Stimulated activated naive B cell treated with anti-CD40 and anti-IgM and Interleukin-4, amounts not matched to agents 10 μg/mL and 1 μg/mL and 100 μg/mL, for 72 hours (primary cell): ENCODE measurements around the gene DNM1.

Experiments used
- ATAC-seq, 2 donors: fragments of 150-1000 bp; cut with Tn5 transposase; replicated peaks; 2 replicates each; pipeline ENCODE4 v1.10.0; 2021; ENCODE audit warnings: moderate library complexity in 1 of 2
- DNase-seq: peaks from one replicate; pipeline ENCODE4 v3.0.0; 2021
- H3K27ac Mint-ChIP-seq: one replicate; pipeline ENCODE4 v1.8.0; 2022; ENCODE audit warnings: mild to moderate bottlenecking, mixed read lengths
- H3K27me3 Mint-ChIP-seq, 2 donors: one replicate each; pipeline ENCODE4 v1.8.0; 2022; ENCODE audit warnings: mixed read lengths in 2 of 2
- H3K36me3 Mint-ChIP-seq, 2 donors: one replicate each; pipeline ENCODE4 v1.8.0; 2022; ENCODE audit warnings: mixed read lengths in 2 of 2, mild to moderate bottlenecking in 1 of 2
- H3K4me1 Mint-ChIP-seq, 2 donors: one replicate each; pipeline ENCODE4 v1.8.0; 2022; ENCODE audit warnings: mixed read lengths in 2 of 2, mild to moderate bottlenecking in 1 of 2
- H3K4me3 Mint-ChIP-seq, 2 donors: one replicate each; pipeline ENCODE4 v1.8.0; 2022; ENCODE audit warnings: mild to moderate bottlenecking in 2 of 2, mixed read lengths in 2 of 2, moderate library complexity in 1 of 2
- H3K9me3 Mint-ChIP-seq, 2 donors: one replicate each; pipeline ENCODE4 v1.8.0; 2022; ENCODE audit warnings: mixed read lengths in 2 of 2, mild to moderate bottlenecking in 1 of 2

The DNM1 gene

GRCh38 chr9:128188209-128188608 lies 15.0 kb upstream of the DNM1 start:
- DNase-seq, result no peak
- Mint-ChIP-seq H3K4me3 (no peak overlapping the region), H3K27ac (no peak overlapping the region), H3K36me3 (peaks cover 34 to 44% of the 10 kb centered on the region in 2 donors), H3K9me3 (no peaks in the 10 kb centered on the region), H3K4me1 (peaks cover 19 to 41% of the 10 kb centered on the region in 2 donors), H3K27me3 (no peaks in the 10 kb centered on the region)
- ATAC-seq, result no peak

- peaks cover 19 to 36% of the 10 kb centered on the region in 2 donors for H3K4me1 Mint-ChIP-seq
- H3K4me3 Mint-ChIP-seq, result peak overlapping the region; percentile 94 to 100
- no peaks in the 10 kb centered on the region for H3K9me3 Mint-ChIP-seq
- ATAC-seq (no peak), DNase-seq (no peak)
- peak overlapping the region; percentile 75 for H3K27ac Mint-ChIP-seq
- peaks cover 28 to 34% of the 10 kb centered on the region in 2 donors for H3K36me3 Mint-ChIP-seq
- H3K27me3 Mint-ChIP-seq, result no peaks in the 10 kb centered on the region
These were observed 13.2 kb upstream of the DNM1 start for GRCh38 chr9:128190013-128190412.

DNA sequence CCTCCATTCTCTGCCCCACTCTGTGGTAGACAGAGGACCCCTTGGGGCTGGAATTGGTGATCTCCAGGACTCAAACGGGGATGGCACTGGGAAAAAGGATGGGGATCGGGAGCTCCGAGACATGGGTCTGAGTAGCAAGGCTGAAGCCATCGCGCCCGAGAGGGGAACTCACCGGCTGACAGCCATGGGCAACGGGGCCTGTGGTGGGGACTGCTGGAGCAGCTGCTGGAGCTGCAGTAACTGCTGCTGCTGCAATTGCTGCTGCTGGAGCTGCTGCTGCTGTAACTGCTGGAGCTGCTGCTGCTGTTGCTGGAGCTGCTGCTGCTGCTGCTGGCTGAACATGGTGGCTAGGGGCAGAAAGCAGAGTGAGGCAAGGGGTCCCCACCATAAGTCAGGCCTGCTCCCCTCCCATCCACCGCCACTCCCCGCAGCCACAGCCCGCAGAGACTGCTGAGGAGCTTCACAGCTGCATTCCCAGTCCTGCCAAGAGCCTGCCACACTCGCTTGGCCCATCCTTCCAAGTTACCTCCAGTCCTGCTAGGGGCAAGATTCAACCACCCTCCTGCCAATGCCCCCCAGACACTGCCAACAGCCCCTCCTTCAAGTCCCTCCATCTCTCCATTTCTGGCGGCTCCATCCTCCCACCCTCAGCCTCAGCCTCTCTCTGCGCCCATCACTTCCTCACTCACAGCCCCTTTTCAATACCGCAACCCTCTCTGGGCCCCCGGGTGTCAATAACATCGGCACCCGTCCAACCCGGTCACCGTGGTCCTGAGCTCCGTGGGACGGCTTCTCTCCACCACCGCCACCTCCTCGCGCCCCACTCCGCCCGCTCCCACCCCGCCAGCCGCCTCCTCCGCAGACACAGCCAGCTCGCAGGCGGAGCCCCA lies 12.4 kb upstream of the DNM1 start:
- Mint-ChIP-seq H3K27ac (peak overlapping the region; percentile 94), H3K4me1 (peaks cover 19 to 36% of the 10 kb centered on the region in 2 donors), H3K36me3 (peaks cover 24 to 30% of the 10 kb centered on the region in 2 donors), H3K9me3 (no peaks in the 10 kb centered on the region), H3K27me3 (no peaks in the 10 kb centered on the region), H3K4me3 (peak overlapping the region; percentile 94 to 100)
- peak; percentile 49 to 59 for ATAC-seq
- no peak for DNase-seq

DNA sequence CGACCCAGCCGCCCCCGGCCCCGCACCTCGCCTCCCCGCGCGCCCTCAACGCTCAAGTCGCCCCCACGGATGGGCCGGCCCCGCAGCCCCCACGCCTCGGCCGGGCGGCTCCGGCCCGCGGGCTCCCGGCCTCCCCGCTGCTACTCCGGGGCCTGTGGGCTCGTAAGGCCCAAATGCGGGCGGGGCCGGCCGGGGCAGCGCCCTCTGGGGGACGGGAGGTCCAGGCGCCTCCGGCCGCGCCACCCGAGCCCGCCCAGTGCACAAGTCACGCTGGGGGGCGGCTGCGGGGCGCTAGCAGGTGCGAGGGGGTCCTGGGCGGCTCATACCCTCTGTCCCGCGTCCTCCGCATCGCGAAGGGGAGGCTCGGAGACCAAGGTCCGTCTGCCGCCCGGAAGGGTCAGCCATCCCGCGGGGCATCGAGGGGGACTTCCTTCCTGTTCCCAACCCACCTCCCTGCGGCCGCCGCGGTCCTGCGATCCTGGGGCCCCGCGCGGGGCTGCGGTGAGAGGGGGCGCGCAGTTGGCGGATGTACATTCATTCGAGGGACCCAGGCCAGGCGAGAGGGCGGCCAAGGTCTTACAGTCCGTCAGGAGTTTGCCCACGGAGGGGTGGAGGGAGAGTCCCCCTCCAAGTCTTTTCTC lies 11.7 kb upstream of the DNM1 start, which contains the start of gene CIZ1:
Gene CIZ1, minus strand, starts transcription at position 167 of the 641 bp plus-strand sequence. CDS start 715 bp downstream, outside the sequence.
- H3K4me1 Mint-ChIP-seq, result peaks cover 15 to 36% of the 10 kb centered on the region in 2 donors
- peaks cover 18 to 25% of the 10 kb centered on the region in 2 donors for H3K36me3 Mint-ChIP-seq
- no peaks in the 10 kb centered on the region for H3K27me3 Mint-ChIP-seq
- peak; percentile 73 for DNase-seq
- peak; percentile 93 to 97 for ATAC-seq
- peak within 1 kb of the TSS; percentile 94 for H3K27ac Mint-ChIP-seq
- H3K9me3 Mint-ChIP-seq, result no peaks in the 10 kb centered on the region
- peak within 1 kb of the TSS; percentile 94 to 100 for H3K4me3 Mint-ChIP-seq

DNA sequence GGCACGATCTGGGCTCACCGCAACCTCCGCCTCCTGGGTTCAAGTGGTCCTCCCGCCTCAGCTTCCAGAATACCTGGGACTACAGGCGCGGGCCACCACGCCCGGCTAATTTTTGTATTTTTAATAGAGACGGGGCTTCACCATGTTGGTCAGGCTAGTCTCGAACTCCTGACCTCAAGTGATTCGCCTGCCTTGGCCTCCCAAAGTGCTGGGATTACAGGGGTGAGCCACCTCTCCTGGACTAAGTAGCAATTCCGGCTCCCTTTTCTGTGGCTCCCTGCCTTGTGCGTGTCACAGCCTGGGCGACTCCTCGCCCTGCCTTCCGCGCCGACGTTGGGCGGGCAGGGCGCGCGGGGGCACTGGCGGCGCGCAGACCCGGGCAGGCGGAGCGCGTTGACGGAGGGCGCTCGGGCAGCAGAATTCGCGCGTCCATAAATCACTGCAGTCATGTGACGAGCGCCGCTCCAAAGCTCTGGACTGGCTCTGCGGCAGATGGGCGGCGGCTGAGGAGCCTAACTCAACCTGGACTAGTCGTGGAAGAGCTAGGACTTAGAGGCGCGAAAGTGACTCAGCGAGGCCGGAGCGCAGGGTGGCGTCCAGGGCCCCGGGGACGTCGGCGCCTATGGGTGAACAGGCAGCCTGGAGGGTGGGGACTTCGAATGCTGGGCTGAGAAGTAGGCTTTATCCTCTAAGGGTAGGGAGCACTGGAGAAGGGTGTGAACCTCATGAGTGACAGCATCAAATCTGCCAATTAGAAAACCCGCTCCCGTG lies 10.4 kb upstream of the DNM1 start:
- Mint-ChIP-seq H3K4me1 (peaks cover 13 to 33% of the 10 kb centered on the region in 2 donors), H3K27ac (no peak overlapping the region), H3K9me3 (no peaks in the 10 kb centered on the region), H3K4me3 (peak overlapping the region; percentile 32 to 78), H3K36me3 (peaks cover 9 to 21% of the 10 kb centered on the region in 2 donors), H3K27me3 (no peaks in the 10 kb centered on the region)
- DNase-seq (no peak), ATAC-seq (peak in 1 of 2 donors; percentile 75)

- H3K27me3 Mint-ChIP-seq, result no peaks in the 10 kb centered on the region
- no peaks in the 10 kb centered on the region for H3K9me3 Mint-ChIP-seq
- ATAC-seq, result no peak
- peaks cover 8 to 14% of the 10 kb centered on the region in 2 donors for H3K36me3 Mint-ChIP-seq
- peak overlapping the region in 1 of 2 donors; percentile 6 for H3K4me3 Mint-ChIP-seq
- no peak for DNase-seq
- no peak overlapping the region for H3K27ac Mint-ChIP-seq
- H3K4me1 Mint-ChIP-seq, result peaks cover 13 to 29% of the 10 kb centered on the region in 2 donors
These were observed 9.6 kb upstream of the DNM1 start for GRCh38 chr9:128193469-128194096.

DNA sequence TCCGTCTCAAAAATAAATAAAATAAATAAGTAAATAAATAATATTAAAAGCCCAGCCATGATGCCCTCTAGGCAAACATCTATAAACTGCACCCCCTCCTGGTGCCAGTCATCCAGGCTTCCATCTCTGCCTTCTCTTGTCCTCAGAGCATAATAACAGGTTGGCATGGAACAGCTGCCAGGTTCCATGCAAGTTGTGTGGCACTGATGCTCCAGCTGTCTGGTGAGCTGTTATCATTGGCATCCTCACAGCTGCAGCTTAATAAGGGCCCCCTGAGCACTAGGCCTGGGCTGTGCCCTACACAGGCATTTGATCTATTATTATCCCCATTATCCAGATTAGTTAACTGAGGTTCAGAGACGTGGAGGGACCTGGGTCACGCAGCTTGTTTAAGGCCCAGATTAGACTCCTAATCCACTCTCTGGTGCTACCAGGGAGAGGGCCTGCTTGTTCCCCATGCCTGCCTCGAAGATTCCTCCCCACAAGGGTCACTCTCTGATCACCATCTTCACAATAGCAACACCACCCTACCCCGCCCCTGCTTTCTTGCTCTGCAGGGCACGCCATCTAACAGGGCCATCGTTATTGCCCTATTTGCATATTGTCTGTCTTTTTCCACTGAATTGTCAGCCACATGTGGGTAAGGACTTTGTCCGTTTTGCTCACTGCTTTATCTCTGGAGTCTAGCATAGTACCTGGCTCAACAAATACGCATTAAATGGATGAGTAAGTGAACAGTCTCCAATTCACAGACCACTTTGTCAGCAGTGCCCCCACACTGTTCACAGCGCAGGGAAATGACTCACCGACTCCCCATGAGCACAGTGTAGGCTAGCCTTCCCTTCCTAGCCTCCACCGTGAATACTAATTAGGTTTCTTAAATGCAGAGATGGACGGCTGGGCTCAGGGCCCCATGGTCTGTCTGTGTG lies 1.5 kb upstream of the DNM1 start:
- Mint-ChIP-seq H3K27me3 (peaks cover 12 to 26% of the 10 kb centered on the region in 2 donors), H3K36me3 (no peaks in the 10 kb centered on the region), H3K4me1 (peaks cover 9 to 18% of the 10 kb centered on the region in 2 donors), H3K27ac (no peak overlapping the region), H3K9me3 (no peaks in the 10 kb centered on the region), H3K4me3 (no peak overlapping the region)
- DNase-seq (no peak), ATAC-seq (no peak)

DNA sequence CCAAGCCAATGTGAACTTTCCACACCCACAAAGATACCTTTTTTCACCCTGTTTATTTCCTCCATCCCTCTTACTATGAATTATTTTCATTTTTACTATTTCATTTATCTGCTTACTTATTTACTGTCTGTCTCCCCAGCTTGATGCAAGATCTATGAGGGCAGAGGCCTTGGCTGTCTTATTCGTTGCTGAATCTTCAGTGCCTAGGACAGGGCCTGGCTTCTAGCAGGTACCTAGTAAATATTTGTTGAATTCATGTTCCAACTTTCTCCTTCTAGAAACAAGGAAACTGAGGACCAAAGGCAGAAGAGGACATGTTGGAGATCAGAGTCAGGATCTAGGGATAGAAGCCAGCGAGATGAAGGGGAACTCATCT lies 543 bp upstream of the DNM1 start:
- Mint-ChIP-seq H3K4me1 (peaks cover 9 to 18% of the 10 kb centered on the region in 2 donors), H3K4me3 (peak overlapping the region; percentile 73 to 76), H3K27me3 (peaks cover 16 to 32% of the 10 kb centered on the region in 2 donors), H3K27ac (no peak overlapping the region), H3K36me3 (no peaks in the 10 kb centered on the region), H3K9me3 (no peaks in the 10 kb centered on the region)
- DNase-seq (no peak), ATAC-seq (peak; percentile 3 to 4)

GRCh38 chr9:128203707-128204551 lies 750 bp downstream of the DNM1 start:
- H3K4me1 Mint-ChIP-seq, result peaks cover 9 to 18% of the 10 kb centered on the region in 2 donors
- H3K27me3 Mint-ChIP-seq, result peaks cover 22 to 38% of the 10 kb centered on the region in 2 donors
- H3K36me3 Mint-ChIP-seq, result no peaks in the 10 kb centered on the region
- ATAC-seq (peak in 1 of 2 donors; percentile 18), DNase-seq (no peak)
- H3K4me3 Mint-ChIP-seq, result peak overlapping the region; percentile 66 to 69
- H3K27ac Mint-ChIP-seq, result peak overlapping the region; percentile 20
- no peaks in the 10 kb centered on the region for H3K9me3 Mint-ChIP-seq

DNA sequence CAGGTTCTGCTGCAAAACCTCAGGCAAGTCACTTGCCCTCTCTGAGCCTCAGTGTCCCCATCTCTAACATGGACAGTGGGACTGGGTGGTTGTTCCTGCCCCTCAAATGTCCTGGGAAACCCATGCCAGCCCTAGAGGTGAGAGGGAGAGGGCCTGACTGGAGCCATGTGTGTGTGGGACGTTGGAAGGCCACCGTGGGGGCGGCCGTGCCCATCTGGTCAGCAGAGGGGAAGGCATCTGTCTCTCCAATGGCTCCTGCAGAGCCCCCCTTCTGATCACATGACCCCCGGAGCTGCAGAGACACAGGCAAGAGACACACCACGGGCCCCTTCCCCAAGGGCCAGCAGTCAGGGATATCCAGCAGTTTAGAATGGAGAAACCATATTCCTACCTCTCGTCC lies 1.7 kb downstream of the DNM1 start:
- H3K27ac Mint-ChIP-seq, result no peak overlapping the region
- ATAC-seq (no peak), DNase-seq (no peak)
- peaks cover 9 to 18% of the 10 kb centered on the region in 2 donors for H3K4me1 Mint-ChIP-seq
- H3K36me3 Mint-ChIP-seq, result no peaks in the 10 kb centered on the region
- H3K27me3 Mint-ChIP-seq, result peaks cover 22 to 38% of the 10 kb centered on the region in 2 donors
- peak overlapping the region in 1 of 2 donors; percentile 14 for H3K4me3 Mint-ChIP-seq
- H3K9me3 Mint-ChIP-seq, result no peaks in the 10 kb centered on the region

DNA sequence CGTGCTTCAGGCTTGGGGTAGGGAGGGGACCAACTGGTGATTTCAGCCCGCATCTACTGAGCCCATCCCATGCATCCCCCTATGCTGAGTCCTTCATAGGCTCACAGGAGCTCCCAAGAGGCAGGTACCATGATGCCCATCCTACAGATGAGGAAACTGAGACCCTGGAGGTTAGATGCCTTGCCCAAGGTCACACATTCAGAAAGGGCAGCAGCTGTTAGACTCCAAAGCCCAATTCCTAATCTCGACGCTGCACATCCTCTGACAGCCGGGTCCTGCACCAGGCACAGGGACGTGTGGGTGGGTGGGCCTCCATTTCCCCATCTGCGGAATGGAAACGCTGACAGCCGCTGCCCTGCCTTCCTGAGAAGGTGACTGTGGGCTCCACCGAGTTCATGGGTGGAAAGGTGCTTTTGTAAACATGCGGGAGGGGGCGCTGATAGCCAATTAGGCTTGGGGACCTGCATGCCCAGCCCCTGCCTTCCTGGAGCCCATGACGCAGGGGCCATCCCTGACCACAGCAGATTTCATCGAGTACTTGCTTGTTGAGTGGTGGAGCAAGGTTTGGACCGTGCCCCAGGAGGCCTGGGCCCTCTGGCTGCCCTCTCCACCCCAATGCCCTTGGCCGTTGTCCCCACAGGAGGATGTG lies 2.2 kb downstream of the DNM1 start:
- DNase-seq (no peak), ATAC-seq (no peak)
- no peaks in the 10 kb centered on the region for H3K9me3 Mint-ChIP-seq
- no peak overlapping the region for H3K4me3 Mint-ChIP-seq
- H3K27me3 Mint-ChIP-seq, result peaks cover 22 to 38% of the 10 kb centered on the region in 2 donors
- H3K27ac Mint-ChIP-seq, result no peak overlapping the region
- H3K4me1 Mint-ChIP-seq, result peaks cover 9 to 18% of the 10 kb centered on the region in 2 donors
- no peaks in the 10 kb centered on the region for H3K36me3 Mint-ChIP-seq

GRCh38 chr9:128206484-128206883 lies 3.3 kb downstream of the DNM1 start:
- DNase-seq (no peak), ATAC-seq (no peak)
- Mint-ChIP-seq H3K4me1 (peaks cover 9 to 18% of the 10 kb centered on the region in 2 donors), H3K27ac (no peak overlapping the region), H3K36me3 (no peaks in the 10 kb centered on the region), H3K4me3 (no peak overlapping the region), H3K9me3 (no peaks in the 10 kb centered on the region), H3K27me3 (peaks cover 27 to 43% of the 10 kb centered on the region in 2 donors)
